K562 treated with DMSO at 1 percent for 12 hours (cell line): Measurements from ENCODE around the gene SPI1. TPM values are rescaled to one million over a fixed set of nuclear protein-coding genes. Genes with fewer than 3 reads are reported as not detected.

Experiments
- total RNA-seq: library from RNA; unstranded; fragments of 300-600 nt; gene quantifications from 2 replicates; pipeline ENCODE4 v1.2.3, GENCODE V29; 2022; ENCODE audit not compliant: insufficient read depth

Gene SPI1
- total RNA-seq = 71.7 and 77.5 TPM in 2 replicates

DNA sequence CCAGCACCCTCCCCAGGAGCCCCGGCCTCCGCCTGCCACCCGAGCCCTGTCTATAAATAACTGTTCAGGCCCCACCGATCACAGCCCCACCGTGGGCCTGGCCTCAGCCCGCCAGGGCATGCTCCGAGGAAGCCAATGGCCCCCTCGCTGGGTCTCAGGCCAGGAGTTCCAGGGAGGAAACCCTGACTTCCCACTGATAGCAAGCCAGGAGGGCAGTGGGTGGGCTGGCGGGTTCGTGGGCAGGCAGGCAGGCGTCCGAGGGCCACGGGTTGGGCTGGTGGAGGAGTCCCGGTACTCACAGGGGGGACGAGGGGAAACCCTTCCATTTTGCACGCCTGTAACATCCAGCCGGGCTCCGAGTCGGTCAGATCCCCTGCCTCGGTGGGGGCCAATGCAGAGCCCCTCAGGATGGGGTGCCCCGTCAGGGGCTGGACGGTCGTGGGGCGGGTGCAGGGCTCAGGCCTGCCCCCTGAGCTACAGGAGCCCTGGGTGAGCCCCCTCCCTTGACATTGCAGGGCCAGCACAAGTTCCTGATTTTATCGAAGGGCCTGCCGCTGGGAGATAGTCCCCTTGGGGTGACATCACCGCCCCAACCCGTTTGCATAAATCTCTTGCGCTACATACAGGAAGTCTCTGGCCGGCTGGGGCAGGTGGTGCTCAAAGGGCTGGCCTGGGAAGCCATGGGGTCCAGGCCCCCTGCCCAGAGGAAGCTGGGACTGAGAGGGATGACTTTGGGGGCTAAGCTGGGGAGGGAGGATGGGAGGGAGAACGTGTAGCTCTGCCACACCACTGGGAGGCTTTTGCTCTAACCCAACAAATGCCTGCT lies at the start of gene SPI1:
SPI1 (minus strand) TSS at position 538 of the 826 bp plus-strand sequence; CDS start at position 344, 194 bp downstream.

DNA sequence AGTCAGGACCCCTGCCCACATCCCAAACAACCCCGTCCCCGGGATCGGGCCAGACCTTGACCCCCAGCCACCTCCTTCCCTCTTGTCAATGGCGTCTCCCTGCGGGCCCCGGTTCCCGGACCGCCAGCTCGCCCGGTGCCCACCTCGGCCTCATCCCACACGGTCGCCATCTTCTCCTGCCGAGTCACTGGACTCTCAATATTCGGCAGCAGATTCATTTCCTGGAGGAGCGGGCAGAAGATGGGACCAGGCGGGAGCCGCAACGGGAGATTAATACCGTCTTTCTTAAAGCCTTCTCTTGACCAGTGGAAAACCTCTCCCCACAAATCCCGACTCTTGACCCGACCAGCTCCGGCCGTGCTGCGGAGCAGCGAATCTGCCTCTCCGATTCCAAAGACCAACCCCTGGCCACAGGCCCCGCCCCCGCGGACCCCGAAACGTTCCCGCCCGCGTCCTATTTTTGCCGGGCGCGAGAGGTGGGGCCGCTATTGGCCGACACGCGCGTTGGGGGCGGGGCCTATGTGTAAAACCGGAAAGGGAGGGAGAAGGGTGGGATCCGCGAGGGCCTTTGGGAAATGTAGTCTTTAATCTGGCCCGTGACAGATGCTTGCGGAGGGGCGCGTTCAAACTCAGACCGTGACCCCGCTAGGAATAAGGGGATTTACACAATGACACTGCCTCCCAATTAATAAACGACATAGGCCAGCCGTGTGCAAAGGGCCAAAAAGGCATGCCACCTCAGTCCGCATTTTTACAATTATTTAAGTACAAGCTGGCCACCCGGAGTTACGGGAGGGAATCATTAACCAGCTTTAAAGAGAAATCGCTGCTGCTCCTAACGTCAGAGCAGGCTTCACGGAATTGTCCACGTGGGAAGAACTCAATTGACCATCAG lies 48.0 kb upstream of the SPI1 start, which contains the start of gene PSMC3:
PSMC3 (minus strand) TSS at position 378 of the 895 bp plus-strand sequence; CDS start at position 218, 160 bp downstream.

DNA sequence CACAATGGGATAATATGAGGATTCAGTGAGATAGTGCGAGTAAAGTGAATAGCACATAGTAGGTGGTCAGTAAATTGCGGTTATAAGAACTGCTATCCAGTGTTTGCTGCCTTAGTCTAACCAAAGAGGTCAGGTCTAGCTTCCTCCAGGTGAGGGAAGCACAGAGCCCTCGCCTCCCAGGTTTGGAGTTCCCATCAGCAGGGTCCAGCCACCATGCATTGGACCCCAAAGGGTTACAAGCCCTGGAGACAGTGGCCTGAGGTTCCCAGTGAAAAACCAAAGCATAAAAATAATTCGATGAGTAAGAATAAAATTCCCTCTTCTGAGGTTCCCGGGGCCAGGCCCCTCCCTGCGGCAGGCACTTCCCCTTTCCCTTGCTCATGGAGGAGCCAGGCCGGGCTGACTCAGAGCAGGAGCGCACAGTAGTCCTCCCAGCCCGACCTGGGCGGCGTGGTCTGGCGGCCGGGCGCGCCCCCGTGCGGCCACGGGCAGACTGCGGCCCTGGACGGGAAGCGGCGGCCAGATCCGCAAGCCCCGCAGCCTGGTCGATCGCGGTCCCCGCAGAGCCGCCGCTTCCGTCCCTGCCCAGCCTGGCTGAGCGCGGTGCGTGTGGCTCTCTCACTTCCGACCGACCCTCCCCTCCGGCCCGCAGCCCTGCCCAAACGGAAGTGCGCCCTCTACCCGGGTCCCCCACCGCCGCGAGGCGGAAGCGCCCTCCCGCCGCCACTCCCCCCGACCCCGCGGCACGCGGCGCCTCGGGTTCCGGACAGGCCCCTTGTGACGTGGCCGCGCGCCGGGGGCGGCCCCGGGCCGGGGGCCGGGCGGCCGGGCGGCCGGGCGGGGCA lies 29.6 kb upstream of the SPI1 start, which contains the start of gene SLC39A13:
SLC39A13 (plus strand) TSS at position 845 of the 845 bp plus-strand sequence. CDS start 1,505 bp downstream, outside the sequence.

DNA sequence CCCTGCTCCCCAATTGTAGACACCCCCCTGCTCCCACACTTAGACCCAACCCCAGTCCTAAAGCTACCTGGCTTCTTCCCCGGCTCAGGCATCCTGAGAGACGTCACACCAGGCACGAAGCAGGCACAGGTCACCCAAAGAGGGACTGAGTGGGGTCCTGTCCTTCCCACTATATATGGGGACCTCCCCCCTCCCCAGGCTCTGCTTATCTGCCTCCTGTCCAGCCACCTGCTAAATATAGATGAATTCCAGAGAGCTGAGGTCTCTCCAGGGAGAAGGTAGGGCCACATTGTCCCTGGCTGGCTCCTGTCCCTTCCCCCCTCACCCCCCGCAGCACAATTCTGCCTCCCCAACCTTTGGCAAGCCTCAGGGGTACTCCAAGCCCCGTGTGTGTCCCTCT lies 25.8 kb downstream of the SPI1 start, which contains the start of gene MYBPC3:
MYBPC3 (minus strand) TSS at position 147 of the 400 bp plus-strand sequence; CDS start at position 92, 55 bp downstream.

Other genes starting within 250 kb of the SPI1 start
- 65.4 and 101 TPM in 2 replicates for gene ARFGAP2, start 201.7 kb downstream of the SPI1 start, total RNA-seq
- 3.7 and 3.8 TPM in 2 replicates for gene PACSIN3, start 192.1 kb downstream of the SPI1 start, total RNA-seq
- 13.7 and 22.2 TPM in 2 replicates for gene DDB2, start 163.6 kb downstream of the SPI1 start, total RNA-seq
- 26.8 and 32.8 TPM in 2 replicates for gene ACP2, start 129.7 kb downstream of the SPI1 start, total RNA-seq
- 14.8 and 15.4 TPM in 2 replicates for gene NR1H3, start 120.6 kb downstream of the SPI1 start, total RNA-seq
- gene MADD, start 108.4 kb downstream of the SPI1 start, total RNA-seq = 33.2 and 67.5 TPM in 2 replicates
- gene MYBPC3, start 25.8 kb downstream of the SPI1 start, total RNA-seq = not detected in 2 replicates
- gene SLC39A13, start 30.0 kb upstream of the SPI1 start, total RNA-seq = 25.9 and 30.0 TPM in 2 replicates
- gene PSMC3, start 47.9 kb upstream of the SPI1 start, total RNA-seq = 220 and 240 TPM in 2 replicates
- not detected in 2 replicates for gene RAPSN, start 70.6 kb upstream of the SPI1 start, total RNA-seq
- gene CELF1, start 174.6 kb upstream of the SPI1 start, total RNA-seq = 12.5 and 40.6 TPM in 2 replicates
- 111 and 115 TPM in 2 replicates for gene PTPMT1, start 187.1 kb upstream of the SPI1 start, total RNA-seq
- 8.0 and 13.1 TPM in 2 replicates for gene KBTBD4, start 200.4 kb upstream of the SPI1 start, total RNA-seq
- 158 and 208 TPM in 2 replicates for gene NDUFS3, start 200.5 kb upstream of the SPI1 start, total RNA-seq
- gene FAM180B, start 208.1 kb upstream of the SPI1 start, total RNA-seq = not detected in 2 replicates
- gene C1QTNF4, start 215.9 kb upstream of the SPI1 start, total RNA-seq = not detected in 2 replicates